Fibroblast of lung (primary cell): Measurements from ENCODE around the gene TSC22D2. TPM values are rescaled to one million over a fixed set of nuclear protein-coding genes. Genes with fewer than 3 reads are reported as not detected.
A peak's percentile ranks its signal among the peaks of the same experiment; 100 is the strongest.

Experiments used
- DNase-seq, 2 donors: peaks; one replicate each; pipeline versions ENCODE4 v3.0.0 to v3.0.0-alpha.2; 2010; ENCODE audit warnings: low read depth in 2 of 2
- H2AFZ ChIP-seq: 2 replicates; pipeline ENCODE4 v1.5.1; 2012; ENCODE audit warnings: low read length, control low read depth, inconsistent platforms
- H3K27ac ChIP-seq: 2 replicates; pipeline ENCODE4 v1.5.1; 2011; ENCODE audit warnings: low read length, control low read depth; ENCODE audit not compliant: insufficient read depth
- H3K27me3 ChIP-seq: 2 replicates; pipeline ENCODE4 v1.5.1; 2011; ENCODE audit warnings: mild to moderate bottlenecking, low read length; ENCODE audit not compliant: control insufficient read depth, insufficient read depth
- H3K36me3 ChIP-seq: 2 replicates; pipeline ENCODE4 v1.5.1; 2011; ENCODE audit warnings: low read length; ENCODE audit not compliant: control insufficient read depth, insufficient read depth
- H3K4me1 ChIP-seq: 2 replicates; pipeline ENCODE4 v1.5.1; 2011; ENCODE audit warnings: low read length; ENCODE audit not compliant: control insufficient read depth, insufficient read depth; ENCODE audit errors: extremely low read depth
- H3K4me2 ChIP-seq: 2 replicates; pipeline ENCODE4 v1.5.1; 2011; ENCODE audit warnings: low read length, control low read depth; ENCODE audit not compliant: insufficient read depth; ENCODE audit errors: extremely low read depth
- H3K4me3 ChIP-seq, 4 experiments: fragments of 200-600 bp in 1 of 4; sonication (generic) in 1 of 4; replicated peaks in 1 of 4; 2 replicates each; pipeline ENCODE4 v1.5.1; 2011 to 2016; ENCODE audit warnings: low read length in 4 of 4, low read depth in 3 of 4, mild to moderate bottlenecking in 3 of 4, control low read depth in 2 of 4, inconsistent platforms in 1 of 4, mixed read lengths in 1 of 4; ENCODE audit not compliant: insufficient read depth in 1 of 4; ENCODE audit errors: control extremely low read depth in 1 of 4
- H3K79me2 ChIP-seq: 2 replicates; pipeline ENCODE4 v1.5.1; 2012; ENCODE audit warnings: mild to moderate bottlenecking, low read length, inconsistent platforms; ENCODE audit not compliant: control insufficient read depth, insufficient read depth
- H3K9ac ChIP-seq: 2 replicates; pipeline ENCODE4 v1.5.1; 2011; ENCODE audit warnings: mild to moderate bottlenecking, low read length, control low read depth; ENCODE audit not compliant: insufficient read depth
- H3K9me3 ChIP-seq: 2 replicates; pipeline ENCODE4 v1.5.1; 2012; ENCODE audit warnings: low read depth, low read length; ENCODE audit not compliant: control insufficient read depth, insufficient read depth
- H4K20me1 ChIP-seq: 2 replicates; pipeline ENCODE4 v1.5.1; 2011; ENCODE audit warnings: low read length; ENCODE audit not compliant: control insufficient read depth, insufficient read depth; ENCODE audit errors: extremely low read depth
- EZH2 ChIP-seq: IDR thresholded peaks from 2 replicates; pipeline ENCODE4 v1.5.1; 2012; ENCODE audit warnings: low read length, control low read depth, mild to moderate bottlenecking; ENCODE audit errors: missing control alignments
- polyA plus RNA-seq, 2 donors: library from polyadenylated mRNA; depleted of rRNA in 1 of 2; stranded (reverse) in 1 of 2; unstranded in 1 of 2; fragments of >200 nt; gene quantifications; 2 replicates each; pipeline ENCODE4 v1.2.1, GENCODE V29; 2011 to 2012; ENCODE audit warnings: missing spikeins in 1 of 2
- total RNA-seq: library from RNA; depleted of rRNA; stranded (reverse); fragments of >200 nt; gene quantifications from 2 replicates; pipeline ENCODE4 v1.2.1, GENCODE V29; 2014
- TF ChIP-seq, protein P1 (sequence below), 2 donors: IDR thresholded peaks in 1 of 2; conservative IDR thresholded peaks in 1 of 2; 1 replicate in 1 of 2; 2 replicates in 1 of 2; pipeline ENCODE4 v1.5.1; 2011 to 2012; ENCODE audit warnings: low read length in 2 of 2, control low read depth in 1 of 2, inconsistent platforms in 1 of 2, low read depth in 1 of 2, mild to moderate bottlenecking in 1 of 2

TSC22D2 gene
- total and polyA plus RNA-seq, 2 donors (not counting 1 experiment from before 2014, with no cell fraction given), result 23.6 to 29.3 TPM

DNA sequence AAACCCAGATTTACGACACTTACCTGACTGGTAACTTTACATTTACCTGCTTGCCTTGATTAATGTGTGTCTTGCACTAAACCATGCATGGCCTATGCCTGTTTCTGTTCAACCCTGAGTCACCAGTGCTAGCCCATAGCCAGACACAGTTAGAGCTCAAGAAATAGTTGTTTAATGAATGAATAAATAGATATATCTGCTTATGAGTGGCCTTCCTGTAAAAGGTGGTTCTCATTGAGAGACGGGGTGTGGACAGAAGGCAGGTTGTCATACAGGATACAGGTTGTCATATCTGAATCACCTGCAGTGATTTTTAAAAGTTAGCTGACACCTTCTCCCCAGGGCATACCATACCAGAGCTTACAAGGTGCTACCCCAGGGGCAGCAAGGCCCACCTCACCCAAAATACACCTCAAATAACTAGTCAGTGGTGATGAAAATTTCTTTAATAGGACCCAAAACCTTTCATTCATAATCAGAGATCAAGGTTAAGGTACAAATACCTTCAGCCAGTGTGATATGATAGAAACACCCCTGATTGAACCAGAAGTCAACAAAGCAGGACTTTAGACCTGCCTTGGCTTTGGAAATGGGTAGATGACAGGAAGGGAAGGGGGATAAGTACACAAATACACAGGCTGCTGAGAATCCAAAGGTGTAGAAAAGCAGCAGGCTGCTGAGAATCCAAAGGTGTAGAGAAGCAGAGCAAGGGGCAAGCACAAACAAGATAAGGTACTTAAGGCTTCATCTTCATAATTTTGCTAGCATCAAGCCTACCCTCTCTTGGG lies 45.4 kb upstream of the TSC22D2 start:
- H3K4me2 ChIP-seq, result no peak overlapping the region
- H3K4me1 ChIP-seq, result no peaks in the 10 kb centered on the region
- H3K27ac ChIP-seq, result no peak overlapping the region
- H3K4me3 ChIP-seq, result no peak overlapping the region
- DNase-seq, result no peak
- H4K20me1 ChIP-seq, result no peaks in the 10 kb centered on the region
- no peak for TF ChIP-seq EZH2
- H3K36me3 ChIP-seq, result no peaks in the 10 kb centered on the region
- H3K9ac ChIP-seq, result no peak overlapping the region
- H2AFZ ChIP-seq, result no peak overlapping the region
- no peaks in the 10 kb centered on the region for H3K27me3 ChIP-seq
- H3K9me3 ChIP-seq, result no peaks in the 10 kb centered on the region
- no peaks in the 10 kb centered on the region for H3K79me2 ChIP-seq

DNA sequence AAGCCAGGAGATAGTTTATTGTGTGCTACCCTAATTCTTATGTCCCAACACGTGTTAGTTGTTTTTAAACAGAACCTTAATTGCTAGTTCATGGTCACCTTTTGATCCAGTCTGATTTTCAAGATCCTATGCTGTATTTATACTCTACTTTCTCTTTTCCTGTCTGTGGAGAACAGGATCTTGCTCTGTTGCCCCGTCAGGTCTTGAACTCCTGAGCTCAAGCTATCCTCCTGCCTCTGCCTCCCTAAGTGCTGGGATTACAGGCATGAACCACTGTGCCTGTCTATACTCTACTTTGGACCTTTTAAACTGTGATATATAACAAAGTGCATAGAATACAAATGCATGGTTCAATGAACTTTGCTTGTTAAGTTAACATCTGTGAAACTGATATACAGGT lies 44.7 kb upstream of the TSC22D2 start:
- Histone ChIP-seq H3K27ac (no peak overlapping the region), H3K4me3 (no peak overlapping the region), H3K4me2 (no peak overlapping the region), H3K27me3 (no peaks in the 10 kb centered on the region), H2AFZ (no peak overlapping the region), H3K9ac (no peak overlapping the region), H3K79me2 (no peaks in the 10 kb centered on the region), H3K4me1 (no peaks in the 10 kb centered on the region), H4K20me1 (no peaks in the 10 kb centered on the region), H3K36me3 (no peaks in the 10 kb centered on the region), H3K9me3 (no peaks in the 10 kb centered on the region)
- no peak for TF ChIP-seq EZH2
- TF ChIP-seq, protein P1, sequence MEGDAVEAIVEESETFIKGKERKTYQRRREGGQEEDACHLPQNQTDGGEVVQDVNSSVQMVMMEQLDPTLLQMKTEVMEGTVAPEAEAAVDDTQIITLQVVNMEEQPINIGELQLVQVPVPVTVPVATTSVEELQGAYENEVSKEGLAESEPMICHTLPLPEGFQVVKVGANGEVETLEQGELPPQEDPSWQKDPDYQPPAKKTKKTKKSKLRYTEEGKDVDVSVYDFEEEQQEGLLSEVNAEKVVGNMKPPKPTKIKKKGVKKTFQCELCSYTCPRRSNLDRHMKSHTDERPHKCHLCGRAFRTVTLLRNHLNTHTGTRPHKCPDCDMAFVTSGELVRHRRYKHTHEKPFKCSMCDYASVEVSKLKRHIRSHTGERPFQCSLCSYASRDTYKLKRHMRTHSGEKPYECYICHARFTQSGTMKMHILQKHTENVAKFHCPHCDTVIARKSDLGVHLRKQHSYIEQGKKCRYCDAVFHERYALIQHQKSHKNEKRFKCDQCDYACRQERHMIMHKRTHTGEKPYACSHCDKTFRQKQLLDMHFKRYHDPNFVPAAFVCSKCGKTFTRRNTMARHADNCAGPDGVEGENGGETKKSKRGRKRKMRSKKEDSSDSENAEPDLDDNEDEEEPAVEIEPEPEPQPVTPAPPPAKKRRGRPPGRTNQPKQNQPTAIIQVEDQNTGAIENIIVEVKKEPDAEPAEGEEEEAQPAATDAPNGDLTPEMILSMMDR (conservative IDR thresholded peaks at IDR 0.05 in 1 of 2, IDR thresholded peaks at IDR 0.05 in 1 of 2; ENCODE audit: low read depth in 1 of 2, low read length in 2 of 2), result no peak
- DNase-seq, result no peak

DNA sequence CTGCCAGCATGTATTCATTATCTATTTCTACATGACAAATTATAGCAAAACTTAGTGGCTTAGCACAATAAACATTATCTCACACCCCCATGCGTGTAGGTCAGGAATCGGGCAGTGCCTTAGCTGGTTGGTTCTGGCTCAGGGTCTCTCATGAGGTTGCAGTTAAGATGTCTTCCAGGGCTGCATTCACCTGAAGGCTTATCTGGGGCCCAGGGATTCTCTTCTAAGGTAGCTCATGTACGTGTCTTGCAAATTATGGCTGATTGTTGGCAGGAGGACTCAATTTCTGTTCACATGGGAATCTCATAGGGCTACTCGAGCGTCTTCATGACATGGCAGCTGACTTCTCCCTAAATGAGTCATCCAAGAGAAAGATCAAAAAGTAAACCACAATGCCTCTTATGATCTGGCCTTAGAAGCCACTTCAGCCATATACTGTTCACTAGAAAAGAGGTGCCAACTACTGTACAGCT lies 42.9 kb upstream of the TSC22D2 start:
- Histone ChIP-seq H4K20me1 (no peaks in the 10 kb centered on the region), H3K79me2 (no peaks in the 10 kb centered on the region), H3K27me3 (no peaks in the 10 kb centered on the region), H3K27ac (no peak overlapping the region), H2AFZ (no peak overlapping the region), H3K9ac (no peak overlapping the region), H3K36me3 (no peaks in the 10 kb centered on the region), H3K4me3 (no peak overlapping the region), H3K4me1 (no peaks in the 10 kb centered on the region), H3K4me2 (no peak overlapping the region), H3K9me3 (no peaks in the 10 kb centered on the region)
- TF ChIP-seq EZH2, result no peak
- TF ChIP-seq, protein P1 (conservative IDR thresholded peaks at IDR 0.05 in 1 of 2, IDR thresholded peaks at IDR 0.05 in 1 of 2; ENCODE audit: low read depth in 1 of 2, low read length in 2 of 2), result no peak
- DNase-seq, result peak; percentile 84 to 85
